ENCODE data around the gene DPP10. TPM values are rescaled to one million over a fixed set of nuclear protein-coding genes. Genes with fewer than 3 reads are reported as not detected.

DPP10 gene
- total and polyA plus RNA-seq, 2 of the 13 experiments (the other 11 are each of a cell fraction or from before 2014, with no cell fraction given) = 0.95 to 1.7 TPM

GRCh38 chr2:114724454-114724853 is 282.0 kb downstream of the DPP10 start (continued):
- TF ChIP-seq AHDC1 (CRISPR knock-in tag; IDR thresholded peaks at IDR 0.05; ENCODE audit: borderline replicate concordance) = peak; percentile 14; the same call in 1 of the 2 replicates
- no peak for TF ChIP-seq IKZF4 (CRISPR knock-in tag; IDR thresholded peaks at IDR 0.05; ENCODE audit: borderline replicate concordance, low read depth, not compliant biosample characterization)
- no peak for TF ChIP-seq RAD21 (CRISPR knock-in tag; IDR thresholded peaks at IDR 0.05)
- TF ChIP-seq, protein P1, sequence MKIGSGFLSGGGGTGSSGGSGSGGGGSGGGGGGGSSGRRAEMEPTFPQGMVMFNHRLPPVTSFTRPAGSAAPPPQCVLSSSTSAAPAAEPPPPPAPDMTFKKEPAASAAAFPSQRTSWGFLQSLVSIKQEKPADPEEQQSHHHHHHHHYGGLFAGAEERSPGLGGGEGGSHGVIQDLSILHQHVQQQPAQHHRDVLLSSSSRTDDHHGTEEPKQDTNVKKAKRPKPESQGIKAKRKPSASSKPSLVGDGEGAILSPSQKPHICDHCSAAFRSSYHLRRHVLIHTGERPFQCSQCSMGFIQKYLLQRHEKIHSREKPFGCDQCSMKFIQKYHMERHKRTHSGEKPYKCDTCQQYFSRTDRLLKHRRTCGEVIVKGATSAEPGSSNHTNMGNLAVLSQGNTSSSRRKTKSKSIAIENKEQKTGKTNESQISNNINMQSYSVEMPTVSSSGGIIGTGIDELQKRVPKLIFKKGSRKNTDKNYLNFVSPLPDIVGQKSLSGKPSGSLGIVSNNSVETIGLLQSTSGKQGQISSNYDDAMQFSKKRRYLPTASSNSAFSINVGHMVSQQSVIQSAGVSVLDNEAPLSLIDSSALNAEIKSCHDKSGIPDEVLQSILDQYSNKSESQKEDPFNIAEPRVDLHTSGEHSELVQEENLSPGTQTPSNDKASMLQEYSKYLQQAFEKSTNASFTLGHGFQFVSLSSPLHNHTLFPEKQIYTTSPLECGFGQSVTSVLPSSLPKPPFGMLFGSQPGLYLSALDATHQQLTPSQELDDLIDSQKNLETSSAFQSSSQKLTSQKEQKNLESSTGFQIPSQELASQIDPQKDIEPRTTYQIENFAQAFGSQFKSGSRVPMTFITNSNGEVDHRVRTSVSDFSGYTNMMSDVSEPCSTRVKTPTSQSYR (CRISPR knock-in tag; IDR thresholded peaks at IDR 0.05; ENCODE audit: borderline replicate concordance) = no peak
- TF ChIP-seq HDAC1 (CRISPR knock-in tag; IDR thresholded peaks at IDR 0.05) = no peak
- TF ChIP-seq ZNF605 (CRISPR knock-in tag; IDR thresholded peaks at IDR 0.05) = no peak
- peak; percentile 29; the same call in 1 of the 2 replicates for TF ChIP-seq GATAD2A (CRISPR knock-in tag; IDR thresholded peaks at IDR 0.05)
- TF ChIP-seq ZNF232 (CRISPR knock-in tag; IDR thresholded peaks at IDR 0.05; ENCODE audit: borderline replicate concordance) = no peak
- no peak for TF ChIP-seq MAFK (conservative IDR thresholded peaks at IDR 0.05 in 1 of 2, IDR thresholded peaks at IDR 0.05 in 1 of 2; ENCODE audit: low read length in 2 of 2)
- no peak for TF ChIP-seq HMG20A (CRISPR knock-in tag; IDR thresholded peaks at IDR 0.05; ENCODE audit: borderline replicate concordance)
- TF ChIP-seq SOX6 (IDR thresholded peaks at IDR 0.05) = no peak
- TF ChIP-seq SOX6 (CRISPR knock-in tag; IDR thresholded peaks at IDR 0.05) = peak; percentile 76
- TF ChIP-seq RFX3 (CRISPR knock-in tag; IDR thresholded peaks at IDR 0.05) = no peak
- TF ChIP-seq SOX5 (CRISPR knock-in tag; IDR thresholded peaks at IDR 0.05; ENCODE audit: borderline replicate concordance) = peak; percentile 42; the same call in 1 of the 2 replicates
- TF ChIP-seq MYNN (CRISPR knock-in tag; IDR thresholded peaks at IDR 0.05; ENCODE audit: low read depth) = no peak
- peak; percentile 34; the same call in 1 of the 2 replicates for TF ChIP-seq SALL1 (CRISPR knock-in tag; IDR thresholded peaks at IDR 0.05)
- TF ChIP-seq, protein P2, sequence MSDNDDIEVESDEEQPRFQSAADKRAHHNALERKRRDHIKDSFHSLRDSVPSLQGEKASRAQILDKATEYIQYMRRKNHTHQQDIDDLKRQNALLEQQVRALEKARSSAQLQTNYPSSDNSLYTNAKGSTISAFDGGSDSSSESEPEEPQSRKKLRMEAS (IDR thresholded peaks at IDR 0.05) = no peak; the same call in 1 of the 2 replicates
- TF ChIP-seq, protein P3, sequence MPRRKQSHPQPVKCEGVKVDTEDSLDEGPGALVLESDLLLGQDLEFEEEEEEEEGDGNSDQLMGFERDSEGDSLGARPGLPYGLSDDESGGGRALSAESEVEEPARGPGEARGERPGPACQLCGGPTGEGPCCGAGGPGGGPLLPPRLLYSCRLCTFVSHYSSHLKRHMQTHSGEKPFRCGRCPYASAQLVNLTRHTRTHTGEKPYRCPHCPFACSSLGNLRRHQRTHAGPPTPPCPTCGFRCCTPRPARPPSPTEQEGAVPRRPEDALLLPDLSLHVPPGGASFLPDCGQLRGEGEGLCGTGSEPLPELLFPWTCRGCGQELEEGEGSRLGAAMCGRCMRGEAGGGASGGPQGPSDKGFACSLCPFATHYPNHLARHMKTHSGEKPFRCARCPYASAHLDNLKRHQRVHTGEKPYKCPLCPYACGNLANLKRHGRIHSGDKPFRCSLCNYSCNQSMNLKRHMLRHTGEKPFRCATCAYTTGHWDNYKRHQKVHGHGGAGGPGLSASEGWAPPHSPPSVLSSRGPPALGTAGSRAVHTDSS (CRISPR knock-in tag; conservative IDR thresholded peaks at IDR 0.05) = no peak
- no peak for TF ChIP-seq HIC2 (CRISPR knock-in tag; IDR thresholded peaks at IDR 0.05; ENCODE audit: low read depth)

Data from HepG2 (cell line).